Fibroblast of mammary gland (primary cell): ENCODE measurements around the gene LRRC66.

Experiments
- DNase-seq: peaks from one replicate; pipeline ENCODE4 v3.0.0-alpha.2; 2010; ENCODE audit warnings: low read depth
- H3K4me3 ChIP-seq: 2 replicates; pipeline ENCODE4 v1.5.1; 2011; ENCODE audit warnings: low read depth, mild to moderate bottlenecking, low read length, moderate library complexity; ENCODE audit not compliant: control insufficient read depth
- CTCF ChIP-seq: conservative IDR thresholded peaks from 2 replicates; pipeline ENCODE4 v1.5.1; 2011; ENCODE audit warnings: low read depth, low read length, inconsistent platforms; ENCODE audit not compliant: control insufficient read depth, insufficient read depth

LRRC66 gene

DNA sequence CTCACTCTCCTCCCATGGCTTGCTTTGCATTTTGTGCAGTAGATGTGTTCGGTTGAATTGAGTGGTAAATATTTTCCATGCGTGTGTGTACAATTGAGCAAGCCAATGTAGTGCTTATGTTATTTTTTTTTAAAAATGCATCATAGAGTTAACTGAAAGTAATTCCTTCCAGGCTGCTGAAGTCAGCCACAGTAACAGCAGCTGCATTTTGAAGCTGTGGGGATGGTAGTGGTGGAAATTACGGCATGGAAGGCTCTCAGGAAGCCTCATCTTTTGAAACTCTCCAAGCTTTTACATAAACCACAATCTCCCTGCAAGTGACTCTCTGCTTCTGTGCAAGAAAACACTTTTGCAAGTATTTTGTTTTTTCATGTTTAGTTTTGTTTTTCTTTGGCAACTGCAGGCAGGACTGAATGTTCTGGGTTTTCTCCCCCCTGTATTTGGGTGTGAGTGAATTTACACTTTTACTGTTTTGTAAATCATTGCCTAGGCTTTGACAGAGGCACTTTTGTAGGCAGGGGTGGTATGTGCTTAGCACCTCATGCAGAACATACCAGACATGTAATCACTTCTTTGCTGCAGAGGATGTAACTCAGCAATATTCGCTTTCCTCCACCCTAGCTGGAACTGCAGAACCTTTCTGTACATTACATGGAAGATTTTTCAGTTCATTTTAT lies 56.2 kb downstream of the LRRC66 start:
- TF ChIP-seq CTCF: no peak
- no peak overlapping the region for H3K4me3 ChIP-seq
- no peak for DNase-seq

- TF ChIP-seq CTCF: no peak
- no peak for DNase-seq
- no peak overlapping the region for H3K4me3 ChIP-seq
Observed at GRCh38 chr4:51960486-51960885, 59.7 kb downstream of the LRRC66 start.

GRCh38 chr4:51958199-51958968 lies 61.8 kb downstream of the LRRC66 start:
- no peak for TF ChIP-seq CTCF
- DNase-seq: no peak

More at GRCh38 chr4:51958199-51958968, 61.8 kb downstream of the LRRC66 start:
- no peak overlapping the region for H3K4me3 ChIP-seq
